Measurements from ENCODE around the gene ETNK2.

- TF ChIP-seq EZH2 (IDR thresholded peaks at IDR 0.05; ENCODE audit: borderline replicate concordance) (no peak), CTCF (IDR thresholded peaks at IDR 0.05; ENCODE audit: poor library complexity) (no peak), EZH2phosphoT487 (IDR thresholded peaks at IDR 0.05; ENCODE audit: low read depth, severe bottlenecking, unreplicated experiment) (no peak)
These were observed 68.4 kb downstream of the ETNK2 start for GRCh38 chr1:204083491-204083890.
